Ramos (cell line): Measurements from ENCODE around the gene PYCARD.
"Not testable (repeated sequence)": the region's sequence is repeated elsewhere in the genome, so short reads cannot be mapped to it uniquely, and the experiment has no call there.

Experiments used
- in situ Hi-C: fragments of 300-500 bp; cut with MboI; formaldehyde crosslinking; loops from one replicate; pipeline ENCODE4 v1.14.3; 2022; ENCODE audit warnings: low sequenced_read_pairs; ENCODE audit not compliant: unreplicated experiment

PYCARD gene

DNA sequence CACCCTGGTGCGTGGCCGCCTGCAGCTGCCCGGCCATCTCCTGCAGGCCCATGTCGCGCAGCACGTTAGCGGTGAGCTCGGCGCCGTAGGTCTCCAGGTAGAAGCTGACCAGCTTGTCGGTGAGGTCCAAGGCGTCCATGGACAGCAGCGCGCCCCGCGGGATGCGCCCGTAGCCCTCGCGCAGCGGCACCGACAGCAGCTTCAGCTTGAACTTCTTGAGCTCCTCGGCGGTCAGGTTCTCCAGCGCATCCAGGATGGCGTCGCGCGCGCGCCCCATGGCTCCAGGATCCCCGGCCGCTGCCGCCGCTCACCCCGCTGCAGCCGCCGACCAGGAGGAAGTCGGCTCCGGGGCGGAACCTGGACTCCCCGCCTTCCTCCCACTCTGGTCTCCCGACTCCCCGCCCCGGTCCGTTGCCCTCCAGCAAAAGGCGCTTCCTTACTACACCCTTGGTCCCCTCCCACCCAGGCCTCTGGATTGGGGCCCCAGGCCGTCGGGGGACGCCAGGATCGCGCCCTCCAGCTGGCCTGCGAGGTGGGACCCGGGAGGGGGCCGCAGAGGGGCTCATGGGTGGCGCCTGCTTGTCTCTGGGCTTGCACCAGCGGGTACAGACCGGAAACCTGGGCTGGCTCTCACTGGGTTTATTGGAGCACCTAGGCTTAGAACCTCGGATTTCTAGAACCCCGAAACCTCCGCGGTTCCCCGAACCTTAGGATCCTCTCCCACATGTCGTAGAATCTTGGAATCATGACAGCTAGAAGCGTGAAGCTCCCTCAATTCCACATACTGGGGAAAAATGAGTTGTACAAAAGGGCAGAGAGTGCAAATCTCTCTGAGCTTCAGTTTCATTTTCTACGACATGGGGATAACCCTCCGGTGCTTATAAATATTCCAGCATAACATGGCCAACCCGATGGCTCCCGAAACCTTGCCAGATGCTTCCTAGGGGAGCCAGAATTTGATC, at the start of gene PYCARD:
Gene PYCARD, minus strand, starts transcription at position 347 of the 962 bp plus-strand sequence. Its CDS starts 70 bp downstream, at position 277.
- in situ Hi-C loops: no loop called here

DNA sequence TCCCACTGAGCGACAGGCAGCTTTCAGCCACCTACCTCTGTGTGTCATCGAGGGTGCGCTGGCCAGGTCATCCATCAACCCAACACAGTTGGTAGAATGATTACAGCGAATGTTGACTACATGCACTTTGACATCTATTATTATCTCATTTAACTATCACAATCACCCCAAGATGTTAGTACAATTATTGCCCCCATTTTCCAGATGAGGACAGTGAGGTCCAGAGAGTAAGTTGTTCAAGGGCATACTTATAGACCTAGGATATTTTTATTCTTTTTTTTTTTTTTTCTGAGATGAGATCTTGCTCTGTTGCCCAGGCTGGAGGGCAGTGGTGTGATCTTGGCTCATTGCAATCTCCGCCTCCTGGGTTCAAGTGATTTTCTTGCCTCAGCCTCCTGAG, 48.9 kb upstream of the PYCARD start:
- in situ Hi-C loops: no loop called here

DNA sequence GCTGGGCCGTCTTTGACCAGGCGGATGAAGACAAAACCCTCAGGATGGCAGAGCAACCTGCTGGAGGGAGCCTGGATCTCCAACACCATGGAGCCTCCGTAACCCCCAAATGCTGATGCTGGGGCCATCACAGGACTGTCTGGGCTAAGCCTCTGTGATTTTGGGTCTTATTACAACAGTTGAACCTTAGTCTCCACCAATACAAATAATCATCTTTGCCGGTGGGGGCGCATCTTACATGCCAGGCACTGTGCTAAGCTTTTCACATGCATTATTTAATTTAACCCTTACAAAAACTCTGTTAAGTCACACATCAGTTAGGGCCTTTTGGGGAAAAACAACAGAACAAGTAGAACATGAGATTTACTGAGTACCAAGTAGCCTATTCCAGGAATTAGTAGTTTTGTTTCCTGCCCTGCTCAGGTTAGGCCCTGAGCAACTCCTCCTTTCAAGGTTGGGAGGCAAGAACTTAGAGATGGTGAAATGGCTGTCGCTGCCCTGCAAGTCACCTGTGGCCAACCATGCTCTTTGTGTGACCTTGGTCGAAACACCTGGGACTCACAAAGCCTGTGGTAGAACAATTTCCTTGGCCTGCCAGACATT, 48.3 kb upstream of the PYCARD start:
- in situ Hi-C loops: no loop called here

DNA sequence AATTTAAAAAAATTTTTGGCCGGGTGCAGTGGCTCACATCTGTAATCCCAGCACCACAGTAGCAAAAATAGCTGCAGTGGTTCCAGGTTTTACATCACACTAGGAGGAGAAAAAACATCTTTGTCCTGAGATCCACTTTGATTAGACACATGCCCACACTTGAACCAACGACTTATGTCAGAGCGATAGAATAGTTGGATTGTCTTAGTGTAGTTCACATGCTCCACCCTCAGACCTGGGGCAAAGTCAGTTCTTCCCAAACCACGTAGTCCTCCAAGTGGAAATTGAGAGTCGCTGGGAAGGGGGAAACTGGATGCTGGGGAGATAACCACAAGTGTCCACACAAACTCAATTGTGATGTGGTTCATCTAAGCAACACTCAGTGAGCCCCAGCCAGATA, 45.8 kb upstream of the PYCARD start:
- in situ Hi-C loops: no loop called here

DNA sequence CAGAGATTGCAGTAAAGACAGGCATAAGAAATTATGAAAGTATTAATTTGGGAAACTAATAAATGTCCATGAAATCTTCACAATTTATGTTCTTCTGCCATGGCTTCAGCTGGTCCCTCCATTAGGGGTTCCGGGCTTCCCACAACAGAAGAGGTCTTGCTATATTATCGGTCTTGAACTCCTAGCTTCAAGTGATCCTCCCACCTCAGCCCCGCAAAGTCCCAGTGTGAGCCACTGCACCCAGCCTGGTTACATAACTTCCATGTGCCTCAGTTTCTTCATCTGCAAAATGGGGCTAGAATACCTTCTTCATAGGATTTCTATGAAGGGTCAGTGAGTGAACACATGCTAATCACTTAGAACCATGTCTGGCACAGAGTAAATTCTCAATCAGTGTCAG, 43.7 kb upstream of the PYCARD start:
- in situ Hi-C loops: no loop called here

DNA sequence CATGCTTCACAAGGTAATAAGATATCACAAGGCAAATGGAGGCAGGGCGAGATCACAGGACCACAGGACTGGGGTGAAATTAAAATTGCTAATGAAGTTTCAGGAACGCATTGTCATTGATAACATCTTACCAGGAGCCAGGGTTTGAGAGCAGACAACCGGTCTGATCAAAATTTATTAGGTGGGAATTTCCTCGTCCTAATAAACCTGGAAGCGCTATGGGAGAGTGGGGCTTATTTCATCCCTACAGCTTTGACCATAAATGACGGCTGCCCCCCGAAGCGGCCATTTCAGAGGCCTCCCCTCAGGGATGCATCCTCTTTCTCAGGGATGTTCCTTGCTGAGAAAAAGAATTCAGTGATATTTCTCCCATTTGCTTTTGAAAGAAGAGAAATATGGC, 43.0 kb upstream of the PYCARD start:
- in situ Hi-C loops: not testable (repeated sequence)

DNA sequence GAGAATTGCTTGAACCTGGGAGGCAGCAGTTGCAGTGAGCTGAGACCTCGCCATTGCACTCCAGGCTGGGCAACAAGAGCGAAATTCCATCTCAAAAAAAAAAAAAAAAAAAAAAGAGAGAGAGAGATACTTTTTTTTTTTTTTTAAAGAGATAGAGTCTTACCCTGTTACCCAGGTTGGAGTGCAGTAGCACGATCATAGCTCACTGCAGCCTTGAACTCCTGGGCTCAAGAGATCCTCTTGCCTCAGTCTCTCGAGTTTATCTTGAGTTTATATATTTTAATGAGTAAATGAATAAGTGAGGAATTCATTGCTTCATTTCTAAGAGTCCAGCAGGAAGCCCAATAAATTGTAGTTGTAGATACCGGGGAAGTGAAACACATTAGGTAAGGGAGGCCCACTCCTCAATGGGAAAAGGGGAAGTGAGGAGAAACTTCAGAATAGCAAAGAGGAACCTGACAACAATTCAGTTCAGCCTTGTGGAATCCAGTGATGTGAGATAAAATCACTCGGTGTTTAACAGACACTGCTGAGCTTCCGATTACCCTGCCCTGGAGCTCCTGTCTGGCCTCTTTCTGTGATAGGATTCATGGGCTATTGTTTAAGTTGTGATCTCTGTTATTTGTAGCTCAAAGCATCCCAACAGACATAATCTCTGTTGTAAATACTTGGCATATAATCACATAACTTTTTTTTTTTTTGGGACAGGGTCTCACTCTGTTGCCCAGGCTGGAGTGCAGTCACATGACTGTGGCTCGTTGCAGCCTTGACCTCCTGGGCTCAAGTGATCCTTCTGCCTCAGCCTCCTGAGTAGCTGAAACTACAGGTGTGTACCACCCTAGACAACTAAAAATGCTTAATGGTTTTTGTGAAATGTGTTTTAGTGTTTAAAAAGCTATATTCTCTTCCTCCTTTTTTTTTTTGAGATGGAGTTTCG, 41.4 kb upstream of the PYCARD start:
- in situ Hi-C loops: no loop called here

DNA sequence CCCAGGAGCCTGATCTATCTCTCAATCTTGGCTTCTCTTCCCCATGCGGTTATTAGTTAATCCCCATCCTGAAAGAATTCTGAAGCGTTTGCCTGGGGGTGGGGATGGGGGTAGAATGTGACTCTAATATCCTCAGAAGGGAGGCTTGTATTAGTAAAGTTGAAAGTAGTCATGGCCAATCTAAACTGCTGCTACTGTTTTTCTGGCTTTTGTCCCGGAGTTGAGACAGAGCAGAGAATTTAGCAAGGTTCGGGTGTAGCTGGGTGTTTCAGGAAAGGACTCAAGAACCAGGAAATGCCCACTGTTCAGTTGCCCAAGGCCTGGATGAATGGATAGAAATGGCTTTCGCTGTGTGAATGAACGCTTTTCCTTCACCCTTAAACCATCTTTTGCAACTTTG, 39.6 kb upstream of the PYCARD start:
- in situ Hi-C loops: no loop called here

DNA sequence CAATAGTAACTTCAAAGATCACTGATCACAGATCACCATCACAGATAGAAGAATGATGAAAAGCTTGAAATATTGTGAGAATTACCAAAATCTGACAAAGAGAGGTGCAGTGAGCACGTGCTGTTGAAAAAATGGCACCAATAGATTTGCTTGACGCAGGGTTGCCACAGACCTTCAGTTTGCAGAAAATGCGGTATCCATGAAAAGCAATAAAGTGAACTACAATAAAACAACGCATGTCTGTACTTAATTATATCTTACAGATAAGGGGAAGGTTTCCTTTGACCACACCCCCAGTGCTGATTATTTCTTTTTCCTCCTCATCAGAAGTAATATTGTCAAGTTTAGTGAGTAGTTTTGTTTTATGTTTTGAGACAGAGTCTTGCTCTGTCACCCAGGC, 35.5 kb upstream of the PYCARD start:
- in situ Hi-C loops: no loop called here

DNA sequence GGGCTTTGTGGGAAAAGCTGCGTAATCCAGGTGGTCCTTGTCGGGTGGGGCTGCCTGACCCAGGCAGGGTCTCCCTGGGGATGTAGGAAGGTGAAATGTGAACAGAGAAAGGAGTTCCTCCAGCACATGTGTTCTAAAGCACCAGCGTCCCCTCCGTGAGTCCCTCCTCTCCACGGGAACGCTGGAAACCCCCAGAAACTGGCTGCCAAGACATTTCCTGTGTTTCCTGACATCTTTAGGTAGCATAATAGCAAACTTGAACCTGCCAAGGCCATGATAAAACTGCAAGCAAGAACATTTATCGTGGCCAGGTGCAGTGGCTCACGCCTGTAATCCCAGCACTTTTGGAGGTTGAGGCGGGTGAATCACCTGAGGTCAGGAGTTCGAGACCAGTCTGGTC, 26.9 kb upstream of the PYCARD start:
- in situ Hi-C loops: no loop called here

DNA sequence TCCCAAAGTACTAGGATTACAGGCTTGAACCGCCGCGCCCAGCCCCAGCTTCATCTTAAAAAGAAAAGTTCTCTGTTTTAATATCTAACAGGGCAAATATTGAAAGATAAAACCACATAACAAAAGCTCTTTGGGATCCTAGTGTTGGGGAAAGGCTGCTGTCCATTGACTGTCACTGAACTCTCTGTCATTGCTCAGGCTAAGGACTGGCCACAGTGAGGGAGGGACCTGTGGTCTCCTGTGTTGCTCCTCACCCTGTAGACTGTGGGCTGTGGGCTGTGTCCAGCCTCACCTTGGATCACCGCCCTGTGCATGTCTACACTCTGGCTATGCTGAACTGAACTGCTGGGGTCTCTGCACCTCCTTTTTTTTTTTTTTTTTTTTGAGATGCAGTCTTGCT, 25.6 kb upstream of the PYCARD start:
- in situ Hi-C loops: no loop called here

DNA sequence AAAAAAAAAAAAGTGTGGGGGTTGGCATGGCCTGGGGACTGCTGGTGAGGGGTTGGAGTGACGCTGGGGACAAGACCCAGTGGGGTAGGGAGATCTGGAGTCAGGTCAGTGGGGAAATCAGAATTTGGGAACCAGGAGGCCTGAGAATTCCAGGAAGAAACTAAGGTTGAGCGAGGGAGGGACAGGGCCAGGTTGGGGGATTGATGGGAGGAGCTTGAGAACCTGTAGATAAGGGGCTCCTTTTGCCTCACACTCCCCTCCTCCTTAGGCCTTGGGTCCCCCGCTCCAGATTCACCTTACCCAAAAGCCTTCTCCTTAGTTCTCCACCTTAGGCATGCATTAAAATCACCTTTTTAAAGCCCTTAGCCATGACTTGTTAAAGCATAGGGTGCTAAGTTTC, 22.6 kb upstream of the PYCARD start:
- in situ Hi-C loops: no loop called here

DNA sequence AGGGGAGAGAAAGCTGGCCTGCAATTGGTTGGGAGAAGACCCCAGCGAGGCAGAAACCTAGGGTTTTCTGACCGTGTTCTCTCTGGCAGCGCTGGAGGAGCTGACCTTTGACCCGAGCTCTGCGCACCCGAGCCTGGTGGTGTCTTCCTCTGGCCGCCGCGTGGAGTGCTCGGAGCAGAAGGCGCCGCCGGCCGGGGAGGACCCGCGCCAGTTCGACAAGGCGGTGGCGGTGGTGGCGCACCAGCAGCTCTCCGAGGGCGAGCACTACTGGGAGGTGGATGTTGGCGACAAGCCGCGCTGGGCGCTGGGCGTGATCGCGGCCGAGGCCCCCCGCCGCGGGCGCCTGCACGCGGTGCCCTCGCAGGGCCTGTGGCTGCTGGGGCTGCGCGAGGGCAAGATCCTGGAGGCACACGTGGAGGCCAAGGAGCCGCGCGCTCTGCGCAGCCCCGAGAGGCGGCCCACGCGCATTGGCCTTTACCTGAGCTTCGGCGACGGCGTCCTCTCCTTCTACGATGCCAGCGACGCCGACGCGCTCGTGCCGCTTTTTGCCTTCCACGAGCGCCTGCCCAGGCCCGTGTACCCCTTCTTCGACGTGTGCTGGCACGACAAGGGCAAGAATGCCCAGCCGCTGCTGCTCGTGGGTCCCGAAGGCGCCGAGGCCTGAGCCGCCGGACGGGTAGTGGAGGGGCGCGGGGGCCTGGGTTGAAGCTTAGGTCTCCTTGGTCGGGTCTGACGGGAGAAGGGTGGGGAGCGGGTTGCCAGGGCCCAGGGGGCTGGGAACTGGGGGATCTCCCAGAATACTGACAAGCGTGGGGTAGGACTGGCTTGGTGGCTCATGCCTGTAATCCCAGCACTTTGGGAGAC, 21.8 kb upstream of the PYCARD start:
- in situ Hi-C loops: no loop called here

DNA sequence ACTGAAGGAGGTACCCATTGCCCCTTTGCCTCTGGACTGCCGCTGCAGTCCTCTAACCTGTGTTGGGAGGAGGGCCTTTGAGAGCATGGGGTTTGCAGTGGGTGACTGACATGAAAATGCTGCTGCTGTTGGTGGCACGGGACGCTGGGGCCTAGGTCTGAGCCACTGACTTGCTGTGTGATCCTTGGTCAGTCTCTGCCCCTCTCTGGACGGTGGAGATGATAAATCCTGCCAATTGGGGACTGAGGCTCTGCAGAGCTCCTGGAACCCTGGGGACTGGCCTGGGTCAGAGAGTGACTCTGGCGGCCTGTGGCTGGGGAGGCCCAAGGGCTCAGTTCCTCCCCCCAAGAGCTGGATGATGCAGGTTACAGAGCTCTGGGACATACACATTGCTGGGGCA, 20.5 kb upstream of the PYCARD start:
- in situ Hi-C loops: no loop called here

DNA sequence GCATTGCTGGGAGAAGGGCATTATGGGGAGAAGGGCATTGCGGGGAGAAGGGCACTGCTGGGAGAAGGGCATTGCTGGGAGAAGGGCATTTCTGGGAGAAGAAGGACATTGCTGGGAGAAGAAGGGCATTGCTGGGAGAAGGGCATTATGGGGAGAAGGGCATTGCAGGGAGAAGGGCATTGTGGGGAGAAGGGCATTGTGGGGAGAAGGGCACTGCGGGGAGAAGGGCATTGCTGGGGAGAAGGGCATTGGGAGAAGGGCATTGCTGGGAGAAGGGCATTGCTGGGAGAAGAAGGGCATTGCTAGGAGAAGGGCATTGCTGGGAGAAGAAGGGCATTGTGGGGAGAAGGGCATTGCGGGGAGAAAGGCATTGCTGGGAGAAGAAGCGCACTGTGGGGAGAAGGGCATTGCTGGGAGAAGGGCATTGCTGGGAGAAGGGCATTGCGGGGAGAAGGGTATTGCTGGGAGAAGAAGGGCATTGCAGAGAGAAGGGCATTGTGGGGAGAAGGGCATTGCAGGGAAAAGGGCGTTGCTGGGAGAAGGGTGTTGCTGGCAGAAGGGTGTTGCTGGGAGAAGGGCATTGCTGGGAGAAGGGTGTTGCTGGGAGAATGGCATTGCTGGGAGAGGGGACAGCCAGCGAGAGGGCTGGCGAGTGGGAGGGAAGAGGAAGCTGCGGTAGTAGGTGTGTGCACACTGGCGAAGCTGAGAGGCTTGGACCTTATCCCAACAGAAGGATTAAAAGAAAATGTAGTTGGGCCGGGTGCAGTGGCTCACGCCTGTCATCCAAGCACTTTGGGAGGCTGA, 19.0 kb upstream of the PYCARD start:
- in situ Hi-C loops: no loop called here

DNA sequence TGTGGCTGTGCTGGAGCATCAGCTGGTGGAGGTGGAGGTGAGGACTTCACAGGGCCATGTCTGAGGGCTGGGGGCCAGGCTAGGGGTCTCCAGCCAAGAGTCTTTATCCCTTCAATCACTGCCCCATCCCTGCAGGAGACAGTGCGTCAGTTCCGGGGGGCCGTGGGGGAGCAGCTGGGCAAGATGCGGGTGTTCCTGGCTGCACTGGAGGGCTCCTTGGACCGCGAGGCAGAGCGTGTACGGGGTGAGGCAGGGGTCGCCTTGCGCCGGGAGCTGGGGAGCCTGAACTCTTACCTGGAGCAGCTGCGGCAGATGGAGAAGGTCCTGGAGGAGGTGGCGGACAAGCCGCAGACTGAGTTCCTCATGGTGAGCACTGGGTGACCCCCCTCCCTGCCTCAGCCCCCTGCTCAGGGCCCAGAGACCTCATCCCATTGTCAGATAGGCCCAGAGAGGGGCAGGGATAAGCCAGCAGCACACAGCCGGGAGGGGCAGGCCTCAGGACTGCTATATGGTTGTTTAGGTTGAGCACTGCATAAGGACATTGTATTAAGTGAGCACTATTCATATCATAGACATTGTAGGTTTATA, 16.7 kb upstream of the PYCARD start:
- in situ Hi-C loops: no loop called here

DNA sequence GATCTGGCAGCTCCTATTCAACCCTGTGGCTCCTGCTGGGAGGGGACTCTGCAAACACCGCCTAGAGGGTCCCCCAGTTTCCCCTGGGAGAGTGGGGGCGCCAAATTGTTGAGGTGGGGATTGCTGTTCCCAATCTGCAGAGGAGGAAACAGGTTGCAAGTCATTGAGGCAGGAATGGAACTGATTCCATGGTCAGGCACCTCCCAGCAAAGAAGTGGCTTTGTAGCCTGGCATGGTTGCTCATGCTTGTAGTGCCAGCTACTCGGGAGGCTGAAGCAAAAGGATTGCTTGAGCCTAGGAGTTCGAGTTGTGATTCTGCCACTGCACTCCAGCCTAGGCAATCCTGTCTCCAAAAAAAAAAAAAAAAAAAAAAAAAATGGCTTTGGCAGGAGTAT, 14.6 kb upstream of the PYCARD start:
- in situ Hi-C loops: no loop called here

DNA sequence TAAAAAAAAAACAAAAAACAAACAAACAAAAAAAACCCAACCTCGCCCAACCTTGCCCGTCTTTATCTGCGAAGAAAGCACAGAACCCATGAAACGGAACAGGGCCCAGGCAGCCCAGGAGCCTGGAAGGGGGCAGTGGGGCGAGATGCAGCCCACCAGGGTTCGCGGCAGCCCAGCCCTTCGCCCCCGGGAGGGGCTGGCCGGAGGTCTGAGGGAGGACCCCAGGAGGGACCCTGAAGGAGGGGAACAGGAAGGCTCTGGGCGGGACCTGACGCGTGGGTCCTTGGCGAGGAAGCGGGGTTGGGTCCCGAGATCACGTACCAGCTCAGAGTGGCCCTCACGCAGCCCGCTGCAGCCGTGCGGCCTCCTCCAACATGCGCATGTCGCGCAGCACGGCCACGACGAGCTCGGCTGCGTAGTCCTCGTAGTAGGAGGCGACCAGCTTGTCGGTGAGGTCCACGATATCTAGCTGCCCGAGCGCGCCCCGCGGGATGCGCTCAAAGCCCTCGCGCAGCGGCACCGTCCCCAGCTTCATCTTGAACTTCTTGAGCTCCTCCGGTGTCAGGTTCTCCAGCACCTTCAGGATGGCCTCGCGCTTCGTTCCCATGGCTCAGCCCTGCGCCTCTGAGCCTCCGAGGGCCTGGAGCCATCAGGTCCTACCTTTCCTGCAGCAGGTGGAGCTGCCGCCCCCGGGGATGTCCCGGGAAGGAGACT, 14.0 kb upstream of the PYCARD start, which contains the start of gene PYDC1:
Gene PYDC1, minus strand, starts transcription at position 714 of the 714 bp plus-strand sequence. Its CDS starts 107 bp downstream, at position 607.
- in situ Hi-C loops: no loop called here
